H9 (cell line): ENCODE data around the gene BTN3A1. TPM values are rescaled to one million over a fixed set of nuclear protein-coding genes. Genes with fewer than 3 reads are reported as not detected.

Source experiments
- DNase-seq: peaks from one replicate; pipeline ENCODE4 v3.0.0-alpha.2; 2017
- H2AFZ ChIP-seq: one replicate; pipeline ENCODE4 v1.6.1; 2013; ENCODE audit warnings: mild to moderate bottlenecking, low read length, control low read depth, moderate library complexity
- H2AK5ac ChIP-seq: 2 replicates; pipeline ENCODE4 v1.6.1; 2013; ENCODE audit warnings: low read length, control low read depth, mixed read lengths; ENCODE audit not compliant: insufficient read length
- H2BK120ac ChIP-seq: one replicate; pipeline ENCODE4 v1.6.1; 2013; ENCODE audit warnings: low read depth, mild to moderate bottlenecking, low read length, control low read depth, inconsistent platforms; ENCODE audit not compliant: poor library complexity, severe bottlenecking
- H2BK12ac ChIP-seq: 2 replicates; pipeline ENCODE4 v1.6.1; 2013; ENCODE audit warnings: low read length, control low read depth, mixed read lengths, low read depth; ENCODE audit not compliant: insufficient read length
- H2BK15ac ChIP-seq: 2 replicates; pipeline ENCODE4 v1.6.1; 2013; ENCODE audit warnings: low read depth, low read length, control low read depth
- H2BK20ac ChIP-seq: one replicate; pipeline ENCODE4 v1.6.1; 2013; ENCODE audit warnings: low read depth, mild to moderate bottlenecking, low read length, control low read depth, inconsistent platforms; ENCODE audit not compliant: poor library complexity, severe bottlenecking
- H2BK5ac ChIP-seq: 2 replicates; pipeline ENCODE4 v1.6.1; 2013; ENCODE audit warnings: low read length, control low read depth, mixed read lengths; ENCODE audit not compliant: insufficient read length
- H3K14ac ChIP-seq: 2 replicates; pipeline ENCODE4 v1.6.1; 2013; ENCODE audit warnings: low read length, control low read depth; ENCODE audit not compliant: insufficient read depth
- H3K18ac ChIP-seq: 2 replicates; pipeline ENCODE4 v1.6.1; 2013; ENCODE audit warnings: low read depth, mild to moderate bottlenecking, mixed read lengths, low read length, control low read depth; ENCODE audit not compliant: insufficient read length
- H3K23ac ChIP-seq: 2 replicates; pipeline ENCODE4 v1.6.1; 2013; ENCODE audit warnings: low read length, control low read depth, mixed read lengths, low read depth; ENCODE audit not compliant: insufficient read length
- H3K23me2 ChIP-seq: 2 replicates; pipeline ENCODE4 v1.6.1; 2013; ENCODE audit warnings: low read depth, mild to moderate bottlenecking, mixed read lengths, low read length, control low read depth; ENCODE audit not compliant: insufficient read length, poor library complexity, severe bottlenecking
- H3K27ac ChIP-seq: 2 replicates; pipeline ENCODE4 v1.5.1; 2013; ENCODE audit warnings: low read length, control low read depth, mixed read lengths, low read depth; ENCODE audit not compliant: insufficient read length
- H3K27me3 ChIP-seq: 2 replicates; pipeline ENCODE4 v1.6.1; 2013; ENCODE audit warnings: low read length, control low read depth, inconsistent platforms; ENCODE audit not compliant: insufficient read depth
- H3K4ac ChIP-seq: 2 replicates; pipeline ENCODE4 v1.6.1; 2013; ENCODE audit warnings: low read depth, mild to moderate bottlenecking, control low read depth, inconsistent platforms, low read length, moderate library complexity
- H3K4me1 ChIP-seq: 2 replicates; pipeline ENCODE4 v1.6.1; 2013; ENCODE audit warnings: low read length, control low read depth, inconsistent platforms; ENCODE audit not compliant: insufficient read depth
- H3K4me2 ChIP-seq: 2 replicates; pipeline ENCODE4 v1.6.1; 2013; ENCODE audit warnings: low read length, control low read depth, mixed read lengths; ENCODE audit not compliant: insufficient read length, insufficient read depth
- H3K56ac ChIP-seq: 2 replicates; pipeline ENCODE4 v1.6.1; 2013; ENCODE audit warnings: low read depth, mild to moderate bottlenecking, mixed read lengths, low read length, control low read depth; ENCODE audit not compliant: insufficient read length
- H3K79me1 ChIP-seq: 2 replicates; pipeline ENCODE4 v1.6.1; 2013; ENCODE audit warnings: low read depth, mild to moderate bottlenecking, moderate library complexity, low read length, control low read depth, inconsistent platforms; ENCODE audit not compliant: insufficient read depth, poor library complexity, severe bottlenecking
- H3K79me2 ChIP-seq: 2 replicates; pipeline ENCODE4 v1.6.1; 2013; ENCODE audit warnings: low read length, control low read depth, inconsistent platforms; ENCODE audit not compliant: insufficient read depth
- H3K9ac ChIP-seq: 2 replicates; pipeline ENCODE4 v1.6.1; 2013; ENCODE audit warnings: low read length, control low read depth, mixed read lengths; ENCODE audit not compliant: insufficient read length; ENCODE audit errors: extremely low read depth
- H3K9me3 ChIP-seq: one replicate; pipeline ENCODE4 v1.6.1; 2013; ENCODE audit warnings: low read depth, low read length, inconsistent platforms; ENCODE audit not compliant: control insufficient read depth
- H3T11ph ChIP-seq: one replicate; pipeline ENCODE4 v1.6.1; 2013; ENCODE audit warnings: mild to moderate bottlenecking, low read length, control low read depth, inconsistent platforms
- H4K20me1 ChIP-seq: one replicate; pipeline ENCODE4 v1.6.1; 2013; ENCODE audit not compliant: control insufficient read depth, insufficient read length, insufficient read depth
- H4K5ac ChIP-seq: 2 replicates; pipeline ENCODE4 v1.6.1; 2013; ENCODE audit warnings: low read depth, mild to moderate bottlenecking, mixed read lengths, low read length, control low read depth; ENCODE audit not compliant: insufficient read length
- H4K8ac ChIP-seq: replicated peaks from 2 replicates; pipeline ENCODE4 v1.6.1; 2013; ENCODE audit warnings: low read length, control low read depth, mixed read lengths, low read depth; ENCODE audit not compliant: insufficient read length
- H4K91ac ChIP-seq: 2 replicates; pipeline ENCODE4 v1.6.1; 2013; ENCODE audit warnings: low read depth, mild to moderate bottlenecking, moderate library complexity, mixed read lengths, low read length, control low read depth; ENCODE audit not compliant: insufficient read length
- H3K27ac Mint-ChIP-seq, 3 experiments: 2 replicates in 2 of 3; 3 replicates in 1 of 3; pipeline ENCODE4 v1.8.0; 2020 to 2021; ENCODE audit warnings: mixed read lengths in 3 of 3, mild to moderate bottlenecking in 1 of 3, moderate library complexity in 1 of 3
- H3K27me3 Mint-ChIP-seq: 2 replicates; pipeline ENCODE4 v1.8.0; 2021; ENCODE audit warnings: low read depth, mild to moderate bottlenecking, moderate library complexity, mixed read lengths
- H3K36me3 Mint-ChIP-seq, 3 experiments: 2 replicates in 2 of 3; 3 replicates in 1 of 3; pipeline ENCODE4 v1.8.0; 2020 to 2021; ENCODE audit warnings: low read depth in 3 of 3, mixed read lengths in 3 of 3; ENCODE audit not compliant: insufficient read depth in 1 of 3
- H3K4me1 Mint-ChIP-seq, 2 experiments: 2 replicates each; pipeline ENCODE4 v1.8.0; 2020; ENCODE audit warnings: mixed read lengths in 2 of 2
- H3K4me3 Mint-ChIP-seq, 2 experiments: 2 replicates in 1 of 2; 3 replicates in 1 of 2; pipeline ENCODE4 v1.8.0; 2020 to 2021; ENCODE audit warnings: mild to moderate bottlenecking in 2 of 2, mixed read lengths in 2 of 2, moderate library complexity in 1 of 2
- H3K9me3 Mint-ChIP-seq, 2 experiments: 2 replicates in 1 of 2; 3 replicates in 1 of 2; pipeline ENCODE4 v1.8.0; 2020; ENCODE audit warnings: mild to moderate bottlenecking in 2 of 2, mixed read lengths in 2 of 2, moderate library complexity in 1 of 2
- WGBS: extraction: QIAGEN DNeasy Blood & Tissue Kit; methylation state at CpG from one replicate; pipeline ENCODE4 v1.1.7; 2013; ENCODE audit warnings: missing lambda C conversion rate, low lambda C conversion rate, mixed read lengths; ENCODE audit not compliant: insufficient read length; ENCODE audit errors: extremely low coverage; 5-methylcytosine and 5-hydroxymethylcytosine counted together
- total RNA-seq: library from RNA; stranded (reverse); gene quantifications from 2 replicates; pipeline ENCODE4 v1.2.1, GENCODE V29; 2021
- TF ChIP-seq, protein P1 (sequence below): fragments of 200-600 bp; sonication (generic); conservative IDR thresholded peaks from 3 replicates; pipeline ENCODE4 v1.8.0; 2021; ENCODE audit warnings: antibody characterized with exemption, mild to moderate bottlenecking

Gene BTN3A1
- total RNA-seq, 1 experiment from 2014 or later = 2.5 TPM

DNA sequence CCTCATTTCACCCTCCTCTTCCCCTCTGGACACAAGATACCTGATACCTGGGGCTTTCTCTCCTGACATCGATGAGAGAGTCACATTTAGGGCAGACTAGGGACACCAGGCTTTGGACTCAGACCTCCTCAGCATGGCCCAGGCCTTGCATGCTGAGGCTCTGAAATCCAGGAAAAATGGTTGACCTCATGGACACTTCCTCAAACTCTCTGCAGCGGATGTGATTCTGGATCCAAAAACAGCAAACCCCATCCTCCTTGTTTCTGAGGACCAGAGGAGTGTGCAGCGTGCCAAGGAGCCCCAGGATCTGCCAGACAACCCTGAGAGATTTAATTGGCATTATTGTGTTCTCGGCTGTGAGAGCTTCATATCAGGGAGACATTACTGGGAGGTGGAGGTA lies 10.9 kb downstream of the BTN3A1 start:
- Histone ChIP-seq H2AFZ (no peak overlapping the region), H3K27ac (no peak overlapping the region), H3K4ac (no peak overlapping the region), H3K4me2 (no peak overlapping the region), H2BK12ac (no peak overlapping the region), H3T11ph (no peak overlapping the region), H3K14ac (no peak overlapping the region), H3K79me1 (no peaks in the 10 kb centered on the region), H4K8ac (no peak overlapping the region), H4K5ac (no peak overlapping the region), H4K91ac (no peak overlapping the region), H3K9ac (no peak overlapping the region), H3K23me2 (no peaks in the 10 kb centered on the region), H2BK120ac (no peak overlapping the region), H3K18ac (no peak overlapping the region), H2BK15ac (no peak overlapping the region), H2BK20ac (no peak overlapping the region), H3K4me1 (no peaks in the 10 kb centered on the region), H3K56ac (no peak overlapping the region), H3K23ac (no peak overlapping the region), H4K20me1 (no peaks in the 10 kb centered on the region), H3K9me3 (no peaks in the 10 kb centered on the region), H2AK5ac (no peak overlapping the region), H3K79me2 (no peaks in the 10 kb centered on the region), H2BK5ac (no peak overlapping the region), H3K27me3 (no peaks in the 10 kb centered on the region)
- peaks cover 3% of the 10 kb centered on the region; the same call in 1 of the 2 replicates for H3K27me3 Mint-ChIP-seq
- no peak overlapping the region for H3K4me3 Mint-ChIP-seq
- H3K9me3 Mint-ChIP-seq = peaks cover 13% of the 10 kb centered on the region in 2 experiments
- whole genome bisulfite sequencing = no CpG with 5 or more reads among the region's 4 CpGs
- peaks cover 0 to 9% (median 2%) of the 10 kb centered on the region in 3 experiments; a peak in 5 of 7 replicates for H3K36me3 Mint-ChIP-seq
- TF ChIP-seq, protein P1, sequence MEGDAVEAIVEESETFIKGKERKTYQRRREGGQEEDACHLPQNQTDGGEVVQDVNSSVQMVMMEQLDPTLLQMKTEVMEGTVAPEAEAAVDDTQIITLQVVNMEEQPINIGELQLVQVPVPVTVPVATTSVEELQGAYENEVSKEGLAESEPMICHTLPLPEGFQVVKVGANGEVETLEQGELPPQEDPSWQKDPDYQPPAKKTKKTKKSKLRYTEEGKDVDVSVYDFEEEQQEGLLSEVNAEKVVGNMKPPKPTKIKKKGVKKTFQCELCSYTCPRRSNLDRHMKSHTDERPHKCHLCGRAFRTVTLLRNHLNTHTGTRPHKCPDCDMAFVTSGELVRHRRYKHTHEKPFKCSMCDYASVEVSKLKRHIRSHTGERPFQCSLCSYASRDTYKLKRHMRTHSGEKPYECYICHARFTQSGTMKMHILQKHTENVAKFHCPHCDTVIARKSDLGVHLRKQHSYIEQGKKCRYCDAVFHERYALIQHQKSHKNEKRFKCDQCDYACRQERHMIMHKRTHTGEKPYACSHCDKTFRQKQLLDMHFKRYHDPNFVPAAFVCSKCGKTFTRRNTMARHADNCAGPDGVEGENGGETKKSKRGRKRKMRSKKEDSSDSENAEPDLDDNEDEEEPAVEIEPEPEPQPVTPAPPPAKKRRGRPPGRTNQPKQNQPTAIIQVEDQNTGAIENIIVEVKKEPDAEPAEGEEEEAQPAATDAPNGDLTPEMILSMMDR = no peak
- H3K4me1 Mint-ChIP-seq = peaks cover 16 to 18% of the 10 kb centered on the region in 2 experiments
- DNase-seq = no peak
- H3K27ac Mint-ChIP-seq = no peak overlapping the region
